HEK293T (cell line): Measurements from ENCODE around the gene HTR2B.

Source experiments
- BHLHE40 ChIP-seq: fragments of 450-650 bp; IDR thresholded peaks from 2 replicates; pipeline ENCODE4 v1.6.1; 2016; ENCODE audit warnings: mild to moderate bottlenecking, moderate library complexity, borderline replicate concordance
- CTBP1 ChIP-seq: fragments of 450-650 bp; IDR thresholded peaks from 2 replicates; pipeline ENCODE4 v1.6.1; 2016; ENCODE audit warnings: borderline replicate concordance
- ELF4 ChIP-seq: fragments of 450-650 bp; IDR thresholded peaks from 2 replicates; pipeline ENCODE4 v1.6.1; 2017; ENCODE audit warnings: antibody characterized with exemption
- FOXA1 ChIP-seq: fragments of 450-650 bp; IDR thresholded peaks from 2 replicates; pipeline ENCODE4 v1.6.1; 2016; ENCODE audit warnings: mild to moderate bottlenecking
- FOXM1 ChIP-seq: fragments of 450-650 bp; IDR thresholded peaks from 2 replicates; pipeline ENCODE4 v1.6.1; 2017; ENCODE audit warnings: mild to moderate bottlenecking, borderline replicate concordance
- HDGF ChIP-seq: fragments of 450-650 bp; IDR thresholded peaks from 2 replicates; pipeline ENCODE4 v1.6.1; 2017; ENCODE audit warnings: antibody characterized with exemption, borderline replicate concordance
- L3MBTL2 ChIP-seq: fragments of 450-650 bp; conservative IDR thresholded peaks from 2 replicates; pipeline ENCODE4 v1.6.1; 2016; ENCODE audit warnings: mild to moderate bottlenecking
- LEF1 ChIP-seq: fragments of 450-650 bp; IDR thresholded peaks from 2 replicates; pipeline ENCODE4 v1.6.1; 2017; ENCODE audit warnings: mild to moderate bottlenecking, borderline replicate concordance
- NFRKB ChIP-seq: fragments of 450-650 bp; IDR thresholded peaks from 2 replicates; pipeline ENCODE4 v1.6.1; 2016; ENCODE audit warnings: mild to moderate bottlenecking, moderate library complexity
- PKNOX1 ChIP-seq: fragments of 450-650 bp; IDR thresholded peaks from 2 replicates; pipeline ENCODE4 v1.6.1; 2016
- SP1 ChIP-seq: fragments of 450-650 bp; IDR thresholded peaks from 2 replicates; pipeline ENCODE4 v1.6.1; 2017
- SUZ12 ChIP-seq: fragments of 450-650 bp; IDR thresholded peaks from 2 replicates; pipeline ENCODE4 v1.6.1; 2016; ENCODE audit warnings: mild to moderate bottlenecking
- TARDBP ChIP-seq: fragments of 450-650 bp; IDR thresholded peaks from 2 replicates; pipeline ENCODE4 v1.6.1; 2016
- ZNF384 ChIP-seq: fragments of 450-650 bp; IDR thresholded peaks from 2 replicates; pipeline ENCODE4 v1.6.1; 2016

DNA sequence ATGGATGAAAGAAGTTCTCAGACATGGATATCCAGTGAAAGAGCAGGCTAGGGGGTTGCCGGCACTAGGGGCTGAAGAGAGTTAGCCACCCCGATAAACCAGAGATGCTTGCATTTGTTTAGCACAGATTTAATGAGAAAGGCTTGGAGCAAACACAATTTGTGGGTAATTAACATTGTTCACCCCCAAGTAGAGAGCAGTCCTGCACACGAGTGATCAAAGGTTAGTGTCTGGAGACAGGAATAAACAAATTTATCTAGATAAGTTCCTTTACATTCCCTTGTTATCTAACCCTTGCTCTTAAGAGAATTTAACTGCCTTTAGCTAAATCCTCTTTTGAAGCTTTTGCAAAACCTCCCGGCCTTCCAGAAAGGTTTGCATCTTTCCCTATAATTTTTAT, 23.9 kb downstream of the HTR2B start:
- TF ChIP-seq SP1 (no peak), FOXA1 (no peak), CTBP1 (no peak), TARDBP (no peak), HDGF (no peak), BHLHE40 (no peak), FOXM1 (no peak), ELF4 (no peak), LEF1 (no peak), PKNOX1 (no peak), SUZ12 (no peak), NFRKB (no peak), L3MBTL2 (no peak), ZNF384 (no peak)
